K562 treated with DMSO at 1 percent for 12 hours (cell line): ENCODE measurements around the gene PCBP2. TPM values are rescaled to one million over a fixed set of nuclear protein-coding genes. Genes with fewer than 3 reads are reported as not detected.

Experiments
- total RNA-seq: library from RNA; unstranded; fragments of 300-600 nt; gene quantifications from 2 replicates; pipeline ENCODE4 v1.2.3, GENCODE V29; 2022; ENCODE audit not compliant: insufficient read depth

PCBP2 gene
- 728 and 1,071 TPM in 2 replicates for total RNA-seq

DNA sequence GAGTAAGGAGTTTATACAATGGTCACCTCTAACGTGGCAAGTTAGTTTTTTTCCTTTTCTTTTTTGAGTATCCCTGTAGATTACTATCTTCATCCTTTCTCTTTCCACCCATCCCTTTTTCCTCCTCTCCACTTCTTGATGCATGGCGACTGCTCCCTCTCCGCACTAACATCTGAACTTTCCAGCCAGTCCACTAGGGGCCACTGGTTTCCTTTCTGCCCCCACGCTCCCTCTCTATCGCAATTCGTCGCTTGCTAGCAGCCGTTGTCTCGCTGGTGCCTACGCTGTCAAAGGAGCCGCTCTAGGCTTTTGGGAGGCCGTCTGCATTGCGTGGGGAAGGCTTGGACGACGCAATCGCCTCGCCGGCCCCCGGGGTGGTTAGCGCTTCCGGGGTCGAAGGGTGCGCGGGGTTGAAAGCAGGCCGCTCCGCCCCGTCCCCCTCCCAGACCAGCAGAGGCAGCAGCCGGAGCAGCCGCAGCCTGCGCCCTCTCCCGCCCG is at the start of gene PCBP2:
Gene PCBP2 (plus strand): TSS at position 442 of the 498 bp plus-strand sequence. CDS start 2,699 bp downstream, outside the sequence.

DNA sequence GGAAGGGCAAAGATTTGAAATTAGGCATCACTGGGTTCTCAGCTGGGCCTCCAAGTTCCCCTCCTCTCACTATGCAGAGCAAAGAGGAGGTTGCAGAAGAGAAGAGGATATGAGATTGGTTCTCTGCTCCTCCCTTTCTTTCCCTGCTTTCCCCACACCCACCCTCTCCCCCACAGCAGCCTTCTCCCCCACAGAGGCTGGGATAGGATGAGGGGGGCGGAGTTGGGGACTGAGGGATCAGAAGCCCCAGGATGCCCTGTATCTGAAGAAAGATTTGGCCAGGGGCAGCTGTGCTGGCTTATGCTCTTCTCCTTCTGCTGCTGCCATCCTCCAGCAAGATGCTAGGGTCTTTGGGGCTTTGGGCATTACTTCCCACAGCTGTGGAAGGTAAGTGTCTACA is 28.3 kb upstream of the PCBP2 start, which contains the start of gene AMHR2:
Gene AMHR2 (plus strand): TSS at position 259 of the 400 bp plus-strand sequence. CDS start 80 bp downstream, at position 339.

GRCh38 chr12:53441040-53441833 is 10.7 kb upstream of the PCBP2 start, which contains the start of gene PRR13:
PRR13 (plus strand) TSS chr12:53441734; CDS start chr12:53442715, 981 bp downstream.

DNA sequence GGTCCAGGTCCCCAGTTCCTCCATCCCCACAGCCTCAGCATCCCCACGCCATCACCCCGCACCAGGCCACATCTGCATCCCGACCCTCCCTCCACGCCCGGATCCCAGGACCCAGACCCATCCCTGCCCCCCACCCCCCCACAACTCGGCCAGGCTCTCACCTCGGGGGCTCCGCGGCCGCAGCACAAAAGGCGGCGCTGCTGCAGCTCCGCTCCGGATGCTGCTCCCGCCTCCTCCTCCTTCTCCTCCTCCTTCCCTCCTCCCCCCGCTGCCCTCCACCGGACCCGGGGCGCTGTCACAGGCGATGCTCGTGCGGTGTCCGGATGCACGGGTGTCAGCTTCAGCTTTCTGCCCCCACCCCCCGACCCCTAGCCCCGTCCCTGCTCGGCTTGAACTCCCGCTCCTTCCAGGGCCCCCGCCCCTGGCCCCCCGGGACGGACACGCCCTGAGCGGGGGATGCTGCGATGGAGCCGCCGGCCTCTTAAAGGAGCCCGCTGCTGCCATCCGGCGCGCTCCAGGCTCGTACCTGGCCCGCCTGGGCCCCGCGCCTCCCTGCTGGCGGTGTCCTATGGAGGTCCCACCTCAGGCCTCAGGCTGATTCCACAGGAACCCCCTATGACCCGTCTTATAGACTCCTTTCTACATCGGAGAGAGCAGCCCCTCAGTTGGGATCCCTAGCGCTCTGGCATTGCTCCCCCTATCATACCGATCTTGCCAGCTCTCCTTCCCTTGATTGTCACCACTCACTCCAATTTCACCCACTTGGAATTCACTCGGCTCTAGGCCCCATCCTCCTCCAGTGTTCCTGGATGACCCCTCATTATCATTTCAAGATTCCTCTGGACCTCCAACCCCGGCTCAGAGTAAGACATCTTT is 47.6 kb downstream of the PCBP2 start, which contains the start of gene MAP3K12:
Gene MAP3K12 (minus strand): TSS at position 193 of the 876 bp plus-strand sequence. CDS start 12,067 bp downstream, outside the sequence.

DNA sequence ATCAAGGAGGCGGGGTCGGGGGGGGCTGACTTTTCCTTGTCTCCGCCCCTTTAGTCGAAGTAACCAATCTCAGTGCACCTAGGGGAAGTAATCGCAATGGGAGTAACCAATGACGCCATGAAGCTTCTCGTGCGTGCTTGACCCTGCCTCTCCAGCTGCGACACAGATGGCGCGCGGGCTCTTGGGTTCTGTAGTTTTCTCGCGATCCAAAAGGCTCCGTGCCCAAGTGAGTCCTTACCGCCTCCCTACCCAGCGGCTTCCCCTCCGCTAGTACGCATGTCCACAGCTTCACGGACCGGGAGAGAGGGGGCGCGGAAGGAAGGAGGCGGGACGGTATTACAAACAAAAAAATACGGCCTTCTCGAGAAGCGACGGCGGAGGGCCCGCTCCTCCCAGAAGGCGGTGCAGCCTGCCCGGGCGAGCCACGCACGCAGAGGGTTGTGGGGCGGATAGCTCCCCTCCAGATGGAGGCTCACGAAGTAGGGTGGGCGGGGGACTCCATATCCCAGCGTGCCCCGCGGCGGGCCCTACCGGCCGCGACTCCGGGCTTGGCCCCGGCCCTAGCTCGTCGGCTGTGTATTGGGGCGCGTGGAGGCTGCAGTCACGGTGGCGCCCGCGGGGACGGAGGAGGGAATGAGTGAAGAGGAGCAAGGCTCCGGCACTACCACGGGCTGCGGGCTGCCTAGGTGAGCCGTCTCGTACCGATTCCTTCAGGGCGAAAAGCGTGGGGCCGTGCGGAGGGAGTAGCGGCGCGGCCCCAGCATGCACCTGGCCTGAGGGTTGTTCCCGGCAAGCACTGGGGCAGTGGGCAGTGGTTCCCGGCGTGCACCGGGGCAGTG is 49.1 kb downstream of the PCBP2 start, which contains the start of gene TARBP2:
Gene TARBP2 (plus strand): TSS at position 508 of the 839 bp plus-strand sequence. CDS start 126 bp downstream, at position 634.

DNA sequence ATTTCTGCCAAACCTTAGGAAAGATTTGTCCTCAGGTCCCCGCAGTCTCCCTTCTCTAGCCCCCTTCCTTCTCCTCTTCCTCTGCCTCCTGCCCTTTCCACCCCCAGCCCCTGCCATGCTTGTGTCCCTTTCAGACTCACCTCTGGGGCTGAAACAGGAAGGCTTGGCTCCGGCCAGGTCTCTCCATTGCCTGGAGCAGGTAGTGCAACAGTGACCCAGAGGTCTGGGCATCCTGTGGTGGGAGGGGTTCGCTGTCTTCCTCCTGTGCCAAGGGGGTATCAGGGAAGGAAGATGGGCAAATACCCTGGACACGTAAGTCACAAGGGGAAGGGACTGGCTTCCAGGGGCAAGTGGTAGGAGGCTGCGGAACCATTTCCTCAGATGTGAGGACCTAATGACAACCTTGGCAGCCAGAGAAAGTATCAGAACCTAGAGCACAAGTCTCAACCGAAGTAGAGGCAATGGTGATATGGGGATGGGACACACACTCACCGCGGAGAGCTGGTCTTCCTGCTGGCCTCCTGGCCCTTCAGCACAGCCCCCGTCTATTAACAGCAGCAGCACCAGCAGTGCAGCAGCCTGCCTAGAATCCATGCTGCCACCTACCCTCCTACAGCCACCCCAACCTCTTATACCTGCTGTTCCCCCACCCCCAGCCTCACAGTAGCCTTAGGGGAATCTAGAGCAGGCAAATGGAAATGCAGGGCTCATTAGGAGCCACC is 55.1 kb downstream of the PCBP2 start, which contains the start of gene NPFF:
Gene NPFF (minus strand): TSS at position 604 of the 722 bp plus-strand sequence. CDS start 10 bp downstream, at position 594.

Other genes with a start within 250 kb of the PCBP2 start
- 2.2 and 3.5 TPM in 2 replicates for gene ITGB7, start 244.9 kb upstream of the PCBP2 start, total RNA-seq
- gene RARG, start 219.9 kb upstream of the PCBP2 start, total RNA-seq, result 4.3 and 7.8 TPM in 2 replicates
- 17.5 and 36.3 TPM in 2 replicates for gene ESPL1, start 183.8 kb upstream of the PCBP2 start, total RNA-seq
- gene PFDN5, start 156.6 kb upstream of the PCBP2 start, total RNA-seq, result 588 and 822 TPM in 2 replicates
- gene MYG1, start 152.4 kb upstream of the PCBP2 start, total RNA-seq, result 7.5 and 15.2 TPM in 2 replicates
- gene AAAS, start 130.5 kb upstream of the PCBP2 start, total RNA-seq, result 54.6 and 62.3 TPM in 2 replicates
- not detected in 2 replicates for gene SP7, start 115.7 kb upstream of the PCBP2 start, total RNA-seq
- 5.8 and 33.8 TPM in 2 replicates for gene SP1, start 71.9 kb upstream of the PCBP2 start, total RNA-seq
- gene AMHR2, start 28.2 kb upstream of the PCBP2 start, total RNA-seq, result 63.1 and 64.0 TPM in 2 replicates
- 204 and 264 TPM in 2 replicates for gene PRR13, start 10.4 kb upstream of the PCBP2 start, total RNA-seq
- gene MAP3K12, start 47.4 kb downstream of the PCBP2 start, total RNA-seq, result 2.2 and 5.2 TPM in 2 replicates
- gene TARBP2, start 49.2 kb downstream of the PCBP2 start, total RNA-seq, result 60.8 and 65.7 TPM in 2 replicates
- gene NPFF, start 55.4 kb downstream of the PCBP2 start, total RNA-seq, result not detected in 2 replicates
- 3.7 and 15.8 TPM in 2 replicates for gene ATF7, start 174.3 kb downstream of the PCBP2 start, total RNA-seq
- 487 and 568 TPM in 2 replicates for gene ATP5MC2, start 224.0 kb downstream of the PCBP2 start, total RNA-seq